Astrocyte (in vitro differentiated cells and primary cell): ENCODE results near the gene CCDC85A. TPM values are rescaled to one million over a fixed set of nuclear protein-coding genes. Genes with fewer than 3 reads are reported as not detected.
A peak's percentile ranks its signal among the peaks of the same experiment; 100 is the strongest.

ENCODE experiments used
- DNase-seq: peaks from one replicate; pipeline ENCODE4 v3.0.0-alpha.2; 2010; ENCODE audit warnings: low read depth
- FAIRE-seq: peaks from 2 replicates; lab custom pipeline; 2011; peaks lifted over from hg19 to GRCh38; lab: Jason Lieb, UNC
- H2AFZ ChIP-seq: 2 replicates; pipeline ENCODE4 v1.6.0; 2012; ENCODE audit warnings: low read depth, low read length, inconsistent platforms
- H3K27ac ChIP-seq: 2 replicates; pipeline ENCODE4 v1.5.1; 2011; ENCODE audit warnings: low read depth, low read length, inconsistent platforms
- H3K27me3 ChIP-seq: 2 replicates; pipeline ENCODE4 v1.6.0; 2011; ENCODE audit warnings: low read length, inconsistent platforms; ENCODE audit not compliant: insufficient read depth
- H3K36me3 ChIP-seq: 2 replicates; pipeline ENCODE4 v1.5.1; 2011; ENCODE audit warnings: low read length, inconsistent platforms; ENCODE audit not compliant: insufficient read depth
- H3K4me1 ChIP-seq: 2 replicates; pipeline ENCODE4 v1.5.1; 2011; ENCODE audit warnings: low read length, inconsistent platforms; ENCODE audit not compliant: insufficient read depth
- H3K4me2 ChIP-seq: 2 replicates; pipeline ENCODE4 v1.6.0; 2012; ENCODE audit warnings: low read length, inconsistent platforms
- H3K4me3 ChIP-seq: 2 replicates; pipeline ENCODE4 v1.5.1; 2011; ENCODE audit warnings: low read depth, mild to moderate bottlenecking, low read length, inconsistent platforms; ENCODE audit not compliant: insufficient read depth
- H3K79me2 ChIP-seq: 2 replicates; pipeline ENCODE4 v1.6.0; 2012; ENCODE audit warnings: mild to moderate bottlenecking, low read length, inconsistent platforms; ENCODE audit not compliant: insufficient read depth
- H3K9ac ChIP-seq: 2 replicates; pipeline ENCODE4 v1.6.0; 2012; ENCODE audit warnings: mild to moderate bottlenecking, low read length, inconsistent platforms
- H3K9me3 ChIP-seq: 2 replicates; pipeline ENCODE4 v1.5.1; 2012; ENCODE audit warnings: low read depth, mild to moderate bottlenecking, low read length, inconsistent platforms; ENCODE audit not compliant: insufficient read depth
- H4K20me1 ChIP-seq: 2 replicates; pipeline ENCODE4 v1.6.0; 2012; ENCODE audit warnings: low read length, inconsistent platforms; ENCODE audit not compliant: insufficient read depth
- H3K27ac Mint-ChIP-seq: one replicate; pipeline ENCODE4 v1.8.0; 2021; ENCODE audit warnings: mild to moderate bottlenecking, mixed read lengths; ENCODE audit not compliant: unreplicated experiment
- H3K27me3 Mint-ChIP-seq: one replicate; pipeline ENCODE4 v1.8.0; 2021; ENCODE audit warnings: low read depth, mixed read lengths; ENCODE audit not compliant: unreplicated experiment
- H3K36me3 Mint-ChIP-seq: one replicate; pipeline ENCODE4 v1.8.0; 2021; ENCODE audit warnings: low read depth, mixed read lengths; ENCODE audit not compliant: unreplicated experiment
- H3K4me1 Mint-ChIP-seq: one replicate; pipeline ENCODE4 v1.8.0; 2021; ENCODE audit warnings: low read depth, mixed read lengths; ENCODE audit not compliant: unreplicated experiment
- H3K4me3 Mint-ChIP-seq: one replicate; pipeline ENCODE4 v1.8.0; 2021; ENCODE audit warnings: mild to moderate bottlenecking, moderate library complexity, mixed read lengths; ENCODE audit not compliant: unreplicated experiment
- H3K9me3 Mint-ChIP-seq: one replicate; pipeline ENCODE4 v1.8.0; 2021; ENCODE audit warnings: mild to moderate bottlenecking, mixed read lengths; ENCODE audit not compliant: unreplicated experiment
- CTCF ChIP-seq: IDR thresholded peaks from 2 replicates; pipeline ENCODE4 v1.5.1; 2011; ENCODE audit warnings: low read depth, mild to moderate bottlenecking, inconsistent platforms, low read length, moderate library complexity; ENCODE audit not compliant: insufficient read depth
- EZH2 ChIP-seq: IDR thresholded peaks from 2 replicates; pipeline ENCODE4 v1.6.1; 2012; ENCODE audit warnings: mild to moderate bottlenecking, low read length, inconsistent platforms; ENCODE audit not compliant: insufficient read depth
- total RNA-seq: library from RNA; stranded (reverse); gene quantifications from 2 replicates; pipeline ENCODE4 v1.2.1, GENCODE V29; 2021

The CCDC85A gene
- total RNA-seq, 1 donor from 2014 or later: 8.9 TPM

DNA sequence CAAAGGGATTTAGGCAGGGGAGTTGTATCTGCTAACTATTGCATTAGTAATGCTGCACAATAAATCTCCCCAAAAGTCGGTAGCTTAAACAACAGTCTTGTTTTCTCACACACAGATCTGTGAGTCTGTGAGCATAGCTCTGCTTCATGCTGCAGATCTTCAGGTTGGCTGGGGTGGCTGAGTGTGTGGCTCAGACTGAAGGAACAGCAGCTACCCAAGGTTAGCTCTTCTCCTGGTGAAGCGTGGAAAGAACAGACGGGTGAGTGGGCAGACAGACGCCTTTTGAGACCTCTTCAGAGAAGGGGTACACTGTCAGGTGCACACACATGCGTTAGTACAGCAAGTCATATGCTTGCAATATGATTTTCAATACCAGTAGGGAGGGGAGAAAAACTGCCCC, 3.9 kb upstream of the CCDC85A start:
- DNase-seq (no peak), FAIRE-seq (no peak)
- H3K4me1 Mint-ChIP-seq: peaks cover 8% of the 10 kb centered on the region

DNA sequence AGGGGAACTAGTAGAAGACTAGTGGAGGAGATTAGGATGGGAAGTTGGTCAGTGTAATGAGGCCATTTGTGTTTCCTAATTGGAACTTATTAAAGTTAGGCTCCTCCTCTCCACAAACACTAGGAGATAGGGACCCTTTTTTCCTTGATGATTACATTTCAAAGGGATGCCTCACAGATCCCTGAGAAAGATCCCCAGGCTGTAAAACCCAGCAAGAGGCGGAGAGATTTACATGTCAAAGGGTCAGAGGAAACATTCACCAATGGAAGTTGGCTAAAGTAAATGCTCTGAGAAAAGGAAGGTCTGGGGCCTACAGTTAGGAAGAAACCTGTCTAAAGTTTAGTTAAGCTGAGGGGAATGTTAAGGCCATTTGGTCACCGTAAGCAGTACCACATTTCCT, 1.4 kb upstream of the CCDC85A start:
- Histone ChIP-seq H3K27me3 (peaks cover 11% of the 10 kb centered on the region), H3K27ac (no peak overlapping the region)
- peaks cover 44% of the 10 kb centered on the region for H3K27me3 Mint-ChIP-seq

More for the DNA sequence above, 3.9 kb upstream of the CCDC85A start:
- Histone ChIP-seq H3K9ac (no peak overlapping the region), H3K4me3 (no peak overlapping the region), H3K4me1 (no peaks in the 10 kb centered on the region), H3K4me2 (no peak overlapping the region), H3K27ac (no peak overlapping the region), H3K9me3 (no peaks in the 10 kb centered on the region), H3K27me3 (peaks cover 4% of the 10 kb centered on the region), H4K20me1 (no peaks in the 10 kb centered on the region), H2AFZ (no peak overlapping the region), H3K36me3 (no peaks in the 10 kb centered on the region), H3K79me2 (no peaks in the 10 kb centered on the region)
- no peaks in the 10 kb centered on the region for H3K9me3 Mint-ChIP-seq
- no peaks in the 10 kb centered on the region for H3K36me3 Mint-ChIP-seq
- no peak overlapping the region for H3K27ac Mint-ChIP-seq
- H3K4me3 Mint-ChIP-seq: no peak overlapping the region
- peaks cover 46% of the 10 kb centered on the region for H3K27me3 Mint-ChIP-seq
- no peak for TF ChIP-seq CTCF
- TF ChIP-seq EZH2: no peak

More for the DNA sequence above, 1.4 kb upstream of the CCDC85A start:
- Histone ChIP-seq H3K36me3 (no peaks in the 10 kb centered on the region), H3K79me2 (no peaks in the 10 kb centered on the region), H3K9me3 (no peaks in the 10 kb centered on the region), H3K4me2 (no peak overlapping the region), H2AFZ (no peak overlapping the region), H4K20me1 (no peaks in the 10 kb centered on the region), H3K9ac (no peak overlapping the region), H3K4me1 (peaks cover 7% of the 10 kb centered on the region), H3K4me3 (no peak overlapping the region)
- TF ChIP-seq CTCF: no peak
- TF ChIP-seq EZH2: no peak
- DNase-seq: no peak
- H3K36me3 Mint-ChIP-seq: no peaks in the 10 kb centered on the region
- H3K4me1 Mint-ChIP-seq: peaks cover 11% of the 10 kb centered on the region
- H3K4me3 Mint-ChIP-seq: peak overlapping the region; percentile 69
- H3K27ac Mint-ChIP-seq: peak overlapping the region; percentile 60
- no peak for FAIRE-seq
- no peaks in the 10 kb centered on the region for H3K9me3 Mint-ChIP-seq
